Keratinocyte (primary cell): ENCODE results near the gene RALGAPA2.

Experiments
- EZH2 ChIP-seq: IDR thresholded peaks from one replicate; pipeline ENCODE4 v1.6.1; 2012; ENCODE audit warnings: inconsistent platforms, mild to moderate bottlenecking, low read length, moderate library complexity
- TF ChIP-seq, protein P1 (sequence below), 3 experiments: IDR thresholded peaks in 1 of 3; conservative IDR thresholded peaks in 1 of 3; optimal IDR thresholded peaks in 1 of 3; 2 replicates in 2 of 3; 3 replicates in 1 of 3; pipeline versions ENCODE3 to v1.5.1; 2011; ENCODE audit warnings: low read length in 3 of 3, mild to moderate bottlenecking in 3 of 3, moderate library complexity in 2 of 3, control low read depth in 1 of 3, inconsistent platforms in 1 of 3; ENCODE audit not compliant: insufficient read depth in 2 of 3; ENCODE audit errors: extremely low read depth in 1 of 3

DNA sequence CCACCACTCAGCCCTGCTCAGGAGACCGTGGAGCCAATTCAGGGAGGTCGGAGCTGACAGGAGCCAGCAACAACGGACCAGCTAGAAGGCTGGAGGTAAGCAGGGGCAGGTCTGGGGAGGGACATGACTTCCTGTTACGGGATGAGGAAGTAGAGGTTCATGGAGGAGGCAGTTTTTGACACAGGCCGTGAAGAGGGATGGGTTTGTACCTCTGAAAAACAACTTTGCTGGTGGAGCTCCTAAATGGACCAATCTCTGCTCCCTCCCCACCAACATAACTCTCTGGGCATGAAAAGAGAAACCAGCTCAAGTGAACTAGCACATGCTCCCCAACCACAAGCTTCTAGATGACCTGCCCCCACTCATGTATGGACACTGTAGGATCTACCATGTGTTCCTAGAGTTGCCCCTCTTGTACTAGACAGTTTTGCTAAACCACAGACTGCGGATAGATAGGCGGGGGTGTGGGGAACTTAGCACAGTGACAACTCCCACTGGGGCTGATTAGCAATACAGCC lies 31.4 kb downstream of the RALGAPA2 start:
- TF ChIP-seq, protein P1, sequence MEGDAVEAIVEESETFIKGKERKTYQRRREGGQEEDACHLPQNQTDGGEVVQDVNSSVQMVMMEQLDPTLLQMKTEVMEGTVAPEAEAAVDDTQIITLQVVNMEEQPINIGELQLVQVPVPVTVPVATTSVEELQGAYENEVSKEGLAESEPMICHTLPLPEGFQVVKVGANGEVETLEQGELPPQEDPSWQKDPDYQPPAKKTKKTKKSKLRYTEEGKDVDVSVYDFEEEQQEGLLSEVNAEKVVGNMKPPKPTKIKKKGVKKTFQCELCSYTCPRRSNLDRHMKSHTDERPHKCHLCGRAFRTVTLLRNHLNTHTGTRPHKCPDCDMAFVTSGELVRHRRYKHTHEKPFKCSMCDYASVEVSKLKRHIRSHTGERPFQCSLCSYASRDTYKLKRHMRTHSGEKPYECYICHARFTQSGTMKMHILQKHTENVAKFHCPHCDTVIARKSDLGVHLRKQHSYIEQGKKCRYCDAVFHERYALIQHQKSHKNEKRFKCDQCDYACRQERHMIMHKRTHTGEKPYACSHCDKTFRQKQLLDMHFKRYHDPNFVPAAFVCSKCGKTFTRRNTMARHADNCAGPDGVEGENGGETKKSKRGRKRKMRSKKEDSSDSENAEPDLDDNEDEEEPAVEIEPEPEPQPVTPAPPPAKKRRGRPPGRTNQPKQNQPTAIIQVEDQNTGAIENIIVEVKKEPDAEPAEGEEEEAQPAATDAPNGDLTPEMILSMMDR (optimal IDR thresholded peaks at IDR 0.05 in 1 of 3, IDR thresholded peaks at IDR 0.05 in 1 of 3, conservative IDR thresholded peaks at IDR 0.05 in 1 of 3; ENCODE audit: extremely low read depth in 1 of 3, insufficient read depth in 2 of 3, low read length in 3 of 3): no peak
- no peak for TF ChIP-seq EZH2
